ENCODE measurements around the gene AFAP1.

DNA sequence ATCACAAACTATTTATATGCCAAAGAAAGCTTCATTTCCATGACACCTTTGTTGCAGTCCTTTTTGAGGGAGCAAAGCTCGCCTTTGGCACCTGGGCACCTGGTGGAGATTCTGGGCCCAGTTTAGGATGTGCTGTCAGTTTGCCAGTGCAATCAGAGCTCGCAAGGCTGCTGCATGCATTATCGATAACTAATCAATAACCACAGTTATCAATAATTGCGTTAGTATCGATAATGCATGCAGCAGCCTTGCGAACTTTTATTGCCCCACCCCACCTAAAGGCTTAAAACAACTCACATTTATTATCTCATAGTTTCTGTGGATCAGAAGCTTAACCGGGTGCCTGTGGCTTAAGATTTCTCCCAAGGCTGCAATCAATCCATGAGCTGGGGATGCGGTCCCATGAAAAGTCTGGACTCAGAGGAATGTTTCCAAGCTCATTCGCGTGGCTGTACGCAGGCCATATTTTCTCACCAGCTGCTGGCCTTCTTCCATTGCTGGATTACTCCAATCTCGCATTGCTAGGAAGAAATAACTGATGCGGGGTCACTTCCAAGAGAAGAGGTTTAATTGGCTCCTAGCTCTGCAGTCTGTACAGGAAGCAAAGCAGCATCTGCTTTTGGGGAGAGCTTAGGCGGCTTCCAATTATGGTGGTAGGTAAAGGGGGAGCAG, 6.2 kb upstream of the AFAP1 start:
- TF ChIP-seq, protein P1, sequence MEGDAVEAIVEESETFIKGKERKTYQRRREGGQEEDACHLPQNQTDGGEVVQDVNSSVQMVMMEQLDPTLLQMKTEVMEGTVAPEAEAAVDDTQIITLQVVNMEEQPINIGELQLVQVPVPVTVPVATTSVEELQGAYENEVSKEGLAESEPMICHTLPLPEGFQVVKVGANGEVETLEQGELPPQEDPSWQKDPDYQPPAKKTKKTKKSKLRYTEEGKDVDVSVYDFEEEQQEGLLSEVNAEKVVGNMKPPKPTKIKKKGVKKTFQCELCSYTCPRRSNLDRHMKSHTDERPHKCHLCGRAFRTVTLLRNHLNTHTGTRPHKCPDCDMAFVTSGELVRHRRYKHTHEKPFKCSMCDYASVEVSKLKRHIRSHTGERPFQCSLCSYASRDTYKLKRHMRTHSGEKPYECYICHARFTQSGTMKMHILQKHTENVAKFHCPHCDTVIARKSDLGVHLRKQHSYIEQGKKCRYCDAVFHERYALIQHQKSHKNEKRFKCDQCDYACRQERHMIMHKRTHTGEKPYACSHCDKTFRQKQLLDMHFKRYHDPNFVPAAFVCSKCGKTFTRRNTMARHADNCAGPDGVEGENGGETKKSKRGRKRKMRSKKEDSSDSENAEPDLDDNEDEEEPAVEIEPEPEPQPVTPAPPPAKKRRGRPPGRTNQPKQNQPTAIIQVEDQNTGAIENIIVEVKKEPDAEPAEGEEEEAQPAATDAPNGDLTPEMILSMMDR (IDR thresholded peaks at IDR 0.05): no peak
- no peak for TF ChIP-seq EP300 (IDR thresholded peaks at IDR 0.05)
